GM19328 (cell line): ENCODE results near the gene SEMA3E.

ENCODE experiments used
- ATAC-seq: cut with Tn5 transposase; IDR thresholded peaks from one replicate; pipeline ENCODE4 v1.9.1; 2021; ENCODE audit warnings: mild to moderate bottlenecking, moderate library complexity; ENCODE audit not compliant: unreplicated experiment

Gene SEMA3E

GRCh38 chr7:83366629-83367028 is 282.3 kb downstream of the SEMA3E start:
- no peak for ATAC-seq

GRCh38 chr7:83365746-83366145 is 283.2 kb downstream of the SEMA3E start:
- ATAC-seq = no peak

GRCh38 chr7:83362871-83363550 is 285.9 kb downstream of the SEMA3E start:
- no peak for ATAC-seq

GRCh38 chr7:83359108-83359507 is 289.8 kb downstream of the SEMA3E start:
- no peak for ATAC-seq

- no peak for ATAC-seq
These were observed 293.8 kb downstream of the SEMA3E start for GRCh38 chr7:83355143-83355542.

GRCh38 chr7:83347945-83348444 is 300.9 kb downstream of the SEMA3E start:
- ATAC-seq = no peak

GRCh38 chr7:83339907-83340306 is 309.0 kb downstream of the SEMA3E start:
- no peak for ATAC-seq

GRCh38 chr7:83338277-83338950 is 310.5 kb downstream of the SEMA3E start:
- ATAC-seq = no peak

- no peak for ATAC-seq
These were observed 311.9 kb downstream of the SEMA3E start for GRCh38 chr7:83337050-83337449.

GRCh38 chr7:83326223-83326622 is 322.7 kb downstream of the SEMA3E start:
- ATAC-seq = no peak

GRCh38 chr7:83325083-83325482 is 323.9 kb downstream of the SEMA3E start:
- no peak for ATAC-seq

- ATAC-seq = no peak
These were observed 324.3 kb downstream of the SEMA3E start for GRCh38 chr7:83324596-83324995.

- ATAC-seq = no peak
These were observed 327.9 kb downstream of the SEMA3E start for GRCh38 chr7:83321011-83321410.

- no peak for ATAC-seq
These were observed 335.0 kb downstream of the SEMA3E start for GRCh38 chr7:83313931-83314330.
